ENCODE measurements around the gene PTPN12.

The PTPN12 gene

DNA sequence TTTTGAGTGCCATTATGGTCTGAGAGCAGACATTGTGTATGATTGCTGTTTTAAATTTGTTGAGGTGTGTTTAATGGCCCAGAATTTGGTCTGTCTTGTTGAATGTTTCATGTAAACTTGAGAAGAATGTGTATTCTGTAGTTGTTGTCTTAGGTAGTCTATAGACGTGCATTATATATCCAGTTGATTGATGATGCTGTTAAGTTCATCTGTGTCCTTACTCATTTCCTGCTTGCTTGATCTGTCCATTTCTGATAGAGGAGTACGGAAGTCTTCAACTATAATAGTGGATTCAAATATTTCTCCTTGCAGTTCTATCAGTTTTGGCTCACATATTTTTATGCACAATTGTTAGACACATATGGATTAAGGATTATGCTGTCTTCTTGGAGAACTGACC, 16.0 kb downstream of the PTPN12 start:
- CTCF ChIA-PET: interaction anchor here (0.6 kb wide), 1 partner anchor 1188 kb away, joined by 3 read pairs; no protein-coding TSS in a partner anchor

DNA sequence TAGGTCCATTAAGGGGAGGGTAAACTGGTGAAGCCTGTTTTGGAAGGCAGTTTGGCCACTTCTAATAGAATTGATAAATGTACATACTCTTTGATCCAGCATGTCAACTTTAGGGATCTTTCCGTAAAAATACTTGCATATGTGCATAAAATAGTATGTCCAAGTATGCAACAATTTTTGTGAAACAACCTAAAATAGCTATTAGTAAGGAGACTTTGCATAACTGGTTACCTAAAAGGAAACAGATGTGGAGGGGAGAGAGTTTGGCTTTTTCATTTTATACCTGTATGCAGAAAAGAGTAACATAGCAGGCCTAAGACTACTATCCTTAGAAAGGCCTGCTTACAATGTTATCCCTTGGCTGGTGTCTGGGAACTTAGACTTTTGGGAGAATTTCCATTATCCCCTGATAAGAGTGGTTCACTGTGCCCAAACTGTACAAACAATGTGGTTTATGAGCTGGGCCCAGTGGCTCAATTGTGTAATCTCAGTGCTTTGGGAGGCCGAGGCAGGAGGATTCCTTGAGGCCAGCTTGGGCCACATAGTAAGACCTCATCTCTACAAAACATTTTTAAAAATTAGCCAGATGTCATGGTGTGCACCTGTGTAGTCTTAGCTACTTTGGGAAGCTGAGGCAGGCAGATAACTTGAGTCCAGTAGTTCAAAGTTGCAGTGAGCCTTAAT, 21.3 kb downstream of the PTPN12 start:
- CTCF ChIA-PET: interaction anchor here (0.9 kb wide), 1 partner anchor 75 kb away, joined by 4 read pairs; no protein-coding TSS in a partner anchor

More for the DNA sequence above, 16.0 kb downstream of the PTPN12 start:
- no peak for DNase-seq (ENCODE audit: low spot score)
- H3K27ac ChIP-seq: no peak overlapping the region
- TF ChIP-seq, protein P1, sequence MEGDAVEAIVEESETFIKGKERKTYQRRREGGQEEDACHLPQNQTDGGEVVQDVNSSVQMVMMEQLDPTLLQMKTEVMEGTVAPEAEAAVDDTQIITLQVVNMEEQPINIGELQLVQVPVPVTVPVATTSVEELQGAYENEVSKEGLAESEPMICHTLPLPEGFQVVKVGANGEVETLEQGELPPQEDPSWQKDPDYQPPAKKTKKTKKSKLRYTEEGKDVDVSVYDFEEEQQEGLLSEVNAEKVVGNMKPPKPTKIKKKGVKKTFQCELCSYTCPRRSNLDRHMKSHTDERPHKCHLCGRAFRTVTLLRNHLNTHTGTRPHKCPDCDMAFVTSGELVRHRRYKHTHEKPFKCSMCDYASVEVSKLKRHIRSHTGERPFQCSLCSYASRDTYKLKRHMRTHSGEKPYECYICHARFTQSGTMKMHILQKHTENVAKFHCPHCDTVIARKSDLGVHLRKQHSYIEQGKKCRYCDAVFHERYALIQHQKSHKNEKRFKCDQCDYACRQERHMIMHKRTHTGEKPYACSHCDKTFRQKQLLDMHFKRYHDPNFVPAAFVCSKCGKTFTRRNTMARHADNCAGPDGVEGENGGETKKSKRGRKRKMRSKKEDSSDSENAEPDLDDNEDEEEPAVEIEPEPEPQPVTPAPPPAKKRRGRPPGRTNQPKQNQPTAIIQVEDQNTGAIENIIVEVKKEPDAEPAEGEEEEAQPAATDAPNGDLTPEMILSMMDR (conservative IDR thresholded peaks at IDR 0.05; ENCODE audit: low read depth): no peak
- POLR2A ChIA-PET (ENCODE audit: low non-redundant PET): no interaction called here

DNA sequence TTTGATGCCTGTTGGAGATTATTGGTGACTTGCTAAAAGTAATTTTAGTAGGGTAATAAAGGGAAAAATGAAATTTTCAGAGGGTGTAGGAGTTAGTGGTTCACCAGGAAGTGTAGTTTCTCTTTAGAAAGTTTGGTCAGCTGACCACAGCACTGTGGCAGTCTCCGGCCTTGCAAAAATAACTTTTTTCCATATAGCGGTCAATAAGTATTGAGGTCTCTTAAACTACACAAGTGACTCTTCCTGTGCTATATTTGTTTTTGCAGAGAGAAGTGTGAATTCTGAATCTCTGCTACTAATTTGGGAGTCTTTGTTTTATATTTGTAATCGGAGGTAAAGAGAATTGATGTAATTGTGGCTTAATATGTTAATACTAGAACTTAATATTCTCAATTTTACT, 24.3 kb downstream of the PTPN12 start:
- H3K27ac ChIP-seq: no peak overlapping the region
- ChIA-PET CTCF (no interaction called here), POLR2A (ENCODE audit: low non-redundant PET) (no interaction called here)
- DNase-seq (ENCODE audit: low spot score): no peak
- TF ChIP-seq, protein P1 (conservative IDR thresholded peaks at IDR 0.05; ENCODE audit: low read depth): no peak

More for the DNA sequence above, 21.3 kb downstream of the PTPN12 start:
- POLR2A ChIA-PET (ENCODE audit: low non-redundant PET): no interaction called here
- TF ChIP-seq, protein P1 (conservative IDR thresholded peaks at IDR 0.05; ENCODE audit: low read depth): no peak
- DNase-seq (ENCODE audit: low spot score): no peak
- no peak overlapping the region for H3K27ac ChIP-seq

DNA sequence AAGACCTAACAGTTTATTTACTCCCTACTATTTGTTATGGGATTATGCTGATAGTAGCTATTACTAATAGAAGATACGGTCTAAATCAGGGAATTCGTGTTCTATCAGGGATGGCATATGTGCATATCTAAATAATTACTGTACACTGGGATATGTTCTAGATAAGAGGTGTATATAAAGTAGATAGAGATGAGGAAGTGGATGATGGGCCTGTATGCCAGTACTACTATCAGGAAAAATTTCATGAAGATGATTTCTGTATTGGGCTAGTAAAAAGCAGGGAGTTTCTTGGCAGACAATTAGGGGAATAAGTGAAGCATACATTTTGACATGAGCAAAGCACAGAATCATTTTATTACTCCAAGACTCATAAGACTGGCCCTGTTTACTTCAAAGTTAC, 26.2 kb downstream of the PTPN12 start:
- H3K27ac ChIP-seq: no peak overlapping the region
- POLR2A ChIA-PET (ENCODE audit: low non-redundant PET): no interaction called here
- CTCF ChIA-PET: no interaction called here
- DNase-seq (ENCODE audit: low spot score): no peak
- TF ChIP-seq, protein P1 (conservative IDR thresholded peaks at IDR 0.05; ENCODE audit: low read depth): no peak

DNA sequence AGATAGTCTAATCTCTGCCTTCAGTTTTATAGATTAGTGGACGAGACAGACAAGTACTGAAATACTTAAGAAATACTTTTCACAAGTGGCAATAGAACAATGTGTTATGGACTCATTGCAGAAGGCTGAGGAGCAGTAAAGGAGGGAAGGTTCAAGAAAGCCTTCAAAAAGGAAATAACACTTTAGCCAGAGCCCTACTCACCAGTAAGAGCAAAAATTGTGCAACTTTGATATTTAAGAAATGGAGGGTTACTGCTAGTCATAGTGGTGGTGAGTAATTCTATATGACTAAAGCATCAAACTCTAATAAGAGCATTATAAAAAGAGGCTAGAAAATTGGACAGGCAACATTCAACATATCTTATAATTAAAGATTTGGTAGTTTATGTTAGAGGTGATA, 28.8 kb downstream of the PTPN12 start:
- TF ChIP-seq, protein P1 (conservative IDR thresholded peaks at IDR 0.05; ENCODE audit: low read depth): no peak
- ChIA-PET CTCF (interaction anchor here (0.6 kb wide), 1 partner anchor 126 kb away, joined by 3 read pairs; no protein-coding TSS in a partner anchor), POLR2A (ENCODE audit: low non-redundant PET) (no interaction called here)
- peak overlapping the region; percentile 60 for H3K27ac ChIP-seq
- DNase-seq (ENCODE audit: low spot score): peak; percentile 52

DNA sequence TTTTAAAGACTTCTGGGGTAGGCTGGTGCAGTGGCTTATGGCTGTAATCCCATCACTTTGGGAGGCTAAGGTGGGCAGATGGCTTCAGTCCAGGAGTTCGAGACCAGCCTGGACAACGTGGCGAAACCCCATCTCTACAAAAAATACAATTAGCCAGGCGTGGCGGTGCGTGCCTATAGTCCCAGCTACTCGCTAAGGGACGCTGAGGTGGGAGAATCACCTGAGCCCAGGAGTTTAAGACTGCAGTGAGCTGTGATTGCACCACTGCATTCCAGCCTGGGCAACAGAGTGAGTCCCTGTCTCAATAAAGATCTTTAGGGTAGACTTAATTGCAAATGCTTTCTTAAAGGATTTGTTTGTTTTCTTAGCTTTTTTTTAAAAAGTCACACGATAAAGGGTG, 29.3 kb downstream of the PTPN12 start:
- TF ChIP-seq, protein P1 (conservative IDR thresholded peaks at IDR 0.05; ENCODE audit: low read depth): no peak
- ChIA-PET POLR2A (ENCODE audit: low non-redundant PET) (no interaction called here), CTCF (no interaction called here)
- peak overlapping the region; percentile 60 for H3K27ac ChIP-seq
- DNase-seq (ENCODE audit: low spot score): no peak
